Body of pancreas (tissue), 4 donors: Measurements from ENCODE around the gene SPATS2. TPM values are rescaled to one million over a fixed set of nuclear protein-coding genes. Genes with fewer than 3 reads are reported as not detected.

Source experiments
- ATAC-seq: fragments of 150-250 bp; one replicate; pipeline ENCODE4 v1.9.1; 2016
- DNase-seq, 4 donors: peaks; one replicate each; pipeline ENCODE4 v3.0.0-alpha.2; 2019
- H3K27ac ChIP-seq, 4 donors: fragments of 200-600 bp; sonication (generic); 1 replicate in 3 of 4; 2 replicates in 1 of 4; pipeline versions ENCODE4 v1.5.1 to v1.6.1; 2016 to 2019; ENCODE audit warnings: mild to moderate bottlenecking in 1 of 4, mixed read lengths in 1 of 4, moderate library complexity in 1 of 4
- H3K27me3 ChIP-seq, 2 donors: fragments of 200-600 bp; sonication (generic); one replicate each; pipeline ENCODE4 v1.6.0; 2016; ENCODE audit warnings: mild to moderate bottlenecking in 1 of 2
- H3K36me3 ChIP-seq, 2 donors: fragments of 200-600 bp; sonication (generic); replicated peaks in 1 of 2; 2 replicates each; pipeline ENCODE4 v1.5.1; 2016; ENCODE audit warnings: low read depth in 2 of 2; ENCODE audit not compliant: insufficient read depth in 1 of 2
- H3K4me1 ChIP-seq: fragments of 200-600 bp; sonication (generic); one replicate; pipeline ENCODE4 v1.6.0; 2016
- H3K4me3 ChIP-seq, 2 donors: fragments of 200-600 bp; sonication (generic); 1 replicate in 1 of 2; 2 replicates in 1 of 2; pipeline ENCODE4 v1.5.1; 2016 to 2019
- H3K9me3 ChIP-seq, 3 donors: fragments of 200-600 bp; sonication (generic); 1 replicate in 2 of 3; 2 replicates in 1 of 3; pipeline ENCODE4 v1.5.1; 2016
- POLR2A ChIP-seq, 3 donors: fragments of 450-650 bp; IDR thresholded peaks; one replicate each; pipeline ENCODE4 v1.6.1; 2016; ENCODE audit warnings: antibody characterized with exemption in 3 of 3, mild to moderate bottlenecking in 2 of 3
- WGBS, 2 donors: methylation state at CpG; one replicate each; pipeline ENCODE4 v1.1.5; 2017; 5-methylcytosine and 5-hydroxymethylcytosine counted together
- intact Hi-C: fragments of 100-400 bp; cut with DNase I; formaldehyde crosslinking; loops from one replicate; pipeline ENCODE4 v1.15.1; 2023
- total RNA-seq, 2 donors: library from RNA; depleted of rRNA; stranded (reverse); fragments of >200 nt; gene quantifications; one replicate each; pipeline ENCODE4 v1.1.0, GENCODE V29; 2016
- TF ChIP-seq, protein P1 (sequence below), 7 experiments: fragments of 450-650 bp in 4 of 7; fragments of 200-600 bp in 3 of 7; sonication (generic) in 3 of 7; IDR thresholded peaks; one replicate each; pipeline ENCODE4 v1.5.1; 2016 to 2019; ENCODE audit warnings: antibody characterized with exemption in 7 of 7

Gene SPATS2
- total RNA-seq, 2 donors from 2014 or later: 10.9 to 17.5 TPM

GRCh38 chr12:49511410-49511809 is 144.1 kb downstream of the SPATS2 start:
- intact Hi-C loops: no loop called here
- H3K36me3 ChIP-seq: no peaks in the 10 kb centered on the region
- no peak for TF ChIP-seq POLR2A (IDR thresholded peaks at IDR 0.05)
- TF ChIP-seq, protein P1, sequence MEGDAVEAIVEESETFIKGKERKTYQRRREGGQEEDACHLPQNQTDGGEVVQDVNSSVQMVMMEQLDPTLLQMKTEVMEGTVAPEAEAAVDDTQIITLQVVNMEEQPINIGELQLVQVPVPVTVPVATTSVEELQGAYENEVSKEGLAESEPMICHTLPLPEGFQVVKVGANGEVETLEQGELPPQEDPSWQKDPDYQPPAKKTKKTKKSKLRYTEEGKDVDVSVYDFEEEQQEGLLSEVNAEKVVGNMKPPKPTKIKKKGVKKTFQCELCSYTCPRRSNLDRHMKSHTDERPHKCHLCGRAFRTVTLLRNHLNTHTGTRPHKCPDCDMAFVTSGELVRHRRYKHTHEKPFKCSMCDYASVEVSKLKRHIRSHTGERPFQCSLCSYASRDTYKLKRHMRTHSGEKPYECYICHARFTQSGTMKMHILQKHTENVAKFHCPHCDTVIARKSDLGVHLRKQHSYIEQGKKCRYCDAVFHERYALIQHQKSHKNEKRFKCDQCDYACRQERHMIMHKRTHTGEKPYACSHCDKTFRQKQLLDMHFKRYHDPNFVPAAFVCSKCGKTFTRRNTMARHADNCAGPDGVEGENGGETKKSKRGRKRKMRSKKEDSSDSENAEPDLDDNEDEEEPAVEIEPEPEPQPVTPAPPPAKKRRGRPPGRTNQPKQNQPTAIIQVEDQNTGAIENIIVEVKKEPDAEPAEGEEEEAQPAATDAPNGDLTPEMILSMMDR (IDR thresholded peaks at IDR 0.05): no peak
- ATAC-seq: peak; percentile 47
- H3K4me1 ChIP-seq: no peaks in the 10 kb centered on the region
- no peaks in the 10 kb centered on the region for H3K9me3 ChIP-seq
- no peaks in the 10 kb centered on the region for H3K27me3 ChIP-seq
- DNase-seq: no peak
- no peak overlapping the region for H3K4me3 ChIP-seq
- H3K27ac ChIP-seq: peak overlapping the region in 1 of 4 donors; percentile 24

GRCh38 chr12:49512546-49512945 is 145.3 kb downstream of the SPATS2 start:
- H3K27ac ChIP-seq: no peak overlapping the region
- H3K27me3 ChIP-seq: no peaks in the 10 kb centered on the region
- TF ChIP-seq, protein P1 (IDR thresholded peaks at IDR 0.05): no peak
- no peak for TF ChIP-seq POLR2A (IDR thresholded peaks at IDR 0.05)
- no peaks in the 10 kb centered on the region for H3K9me3 ChIP-seq
- no peak overlapping the region for H3K4me3 ChIP-seq
- H3K4me1 ChIP-seq: no peaks in the 10 kb centered on the region
- intact Hi-C loops: no loop called here
- DNase-seq (no peak), ATAC-seq (no peak)
- WGBS, 2 donors: 65 to 67% methylated on average over 1 of the region's 1 CpG
- H3K36me3 ChIP-seq: no peaks in the 10 kb centered on the region

- intact Hi-C loops: no loop called here
- no peak for DNase-seq
- H3K27me3 ChIP-seq: no peaks in the 10 kb centered on the region
- H3K36me3 ChIP-seq: no peaks in the 10 kb centered on the region
- H3K4me3 ChIP-seq: no peak overlapping the region
- H3K4me1 ChIP-seq: no peaks in the 10 kb centered on the region
- TF ChIP-seq, protein P1 (IDR thresholded peaks at IDR 0.05): no peak
- no peak for TF ChIP-seq POLR2A (IDR thresholded peaks at IDR 0.05)
- H3K27ac ChIP-seq: no peak overlapping the region
- H3K9me3 ChIP-seq: no peaks in the 10 kb centered on the region
- WGBS, 2 donors: 48 to 54% methylated on average over 5 of the region's 5 CpGs
- ATAC-seq: no peak
Measured at GRCh38 chr12:49515266-49515665, 148.0 kb downstream of the SPATS2 start.

- Histone ChIP-seq H3K9me3 (no peaks in the 10 kb centered on the region), H3K27me3 (no peaks in the 10 kb centered on the region), H3K36me3 (no peaks in the 10 kb centered on the region), H3K27ac (no peak overlapping the region), H3K4me1 (no peaks in the 10 kb centered on the region), H3K4me3 (no peak overlapping the region)
- DNase-seq (no peak), ATAC-seq (no peak)
- no peak for TF ChIP-seq POLR2A (IDR thresholded peaks at IDR 0.05)
- TF ChIP-seq, protein P1 (IDR thresholded peaks at IDR 0.05): no peak
- intact Hi-C loops: no loop called here
- 82 to 92% methylated on average over 2 of the region's 2 CpGs for WGBS, 2 donors
Measured at GRCh38 chr12:49518914-49519573, 151.8 kb downstream of the SPATS2 start.

DNA sequence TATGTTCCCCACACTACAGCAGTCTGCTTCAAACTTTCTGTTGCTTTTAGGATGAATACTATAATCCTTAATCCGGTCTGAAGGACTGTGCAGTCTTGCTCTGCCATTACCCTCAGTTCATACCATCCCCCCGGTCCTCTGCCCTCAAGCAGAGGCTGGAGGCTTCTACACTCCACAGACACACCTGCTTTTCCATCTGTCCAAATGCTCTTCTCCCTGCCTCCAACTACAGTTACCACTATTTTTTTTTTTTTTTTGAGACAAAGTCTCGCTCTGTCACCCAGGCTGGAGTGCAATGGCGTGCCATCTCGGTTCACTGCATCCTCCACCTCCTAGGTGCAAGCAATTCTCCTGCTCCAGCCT is 152.3 kb downstream of the SPATS2 start:
- no peak for DNase-seq
- Histone ChIP-seq H3K36me3 (no peaks in the 10 kb centered on the region), H3K27ac (no peak overlapping the region), H3K9me3 (no peaks in the 10 kb centered on the region), H3K4me3 (no peak overlapping the region), H3K4me1 (peaks cover under 1% of the 10 kb centered on the region), H3K27me3 (no peaks in the 10 kb centered on the region)
- WGBS, 2 donors: 96% methylated on average over 5 of the region's 5 CpGs
- no peak for ATAC-seq
- TF ChIP-seq, protein P1 (IDR thresholded peaks at IDR 0.05): no peak
- no peak for TF ChIP-seq POLR2A (IDR thresholded peaks at IDR 0.05)
- intact Hi-C loops: no loop called here
